K562 (cell line): ENCODE results near the gene CLIC1. TPM values are rescaled to one million over a fixed set of nuclear protein-coding genes. Genes with fewer than 3 reads are reported as not detected.

ENCODE experiments used
- CTBP1 ChIP-seq: fragments of 450-650 bp; IDR thresholded peaks from 2 replicates; pipeline ENCODE4 v1.6.1; 2016; ENCODE audit warnings: borderline replicate concordance
- ELF1 ChIP-seq: fragments of 200-800 bp; sonication (Bioruptor generic); IDR thresholded peaks from 2 replicates; pipeline ENCODE4 v1.6.1; 2016; ENCODE audit warnings: missing genetic modification characterization, missing compliant biosample characterization
- ELF4 ChIP-seq: fragments of 450-650 bp; formaldehyde crosslinking; IDR thresholded peaks from 2 replicates; pipeline ENCODE4 v1.4.0; 2022; ENCODE audit warnings: missing genetic modification characterization
- NBN ChIP-seq: fragments of 450-650 bp; IDR thresholded peaks from 2 replicates; pipeline ENCODE4 v1.6.1; 2016; ENCODE audit warnings: low read depth, mild to moderate bottlenecking
- NCOA1 ChIP-seq: fragments of 450-650 bp; IDR thresholded peaks from 2 replicates; pipeline ENCODE4 v1.6.1; 2016; ENCODE audit warnings: low read depth
- SAP30 ChIP-seq: fragments of 200-600 bp; sonication (generic); IDR thresholded peaks from 2 replicates; pipeline ENCODE4 v1.6.1; 2012; ENCODE audit warnings: borderline replicate concordance, low read depth, mild to moderate bottlenecking, moderate library complexity, low read length, control low read depth, inconsistent platforms; ENCODE audit not compliant: insufficient read depth, poor library complexity, severe bottlenecking
- TBP ChIP-seq: optimal IDR thresholded peaks from 2 replicates; pipeline ENCODE3; 2011; ENCODE audit warnings: low read depth, low read length, improper control_type of control experiment
- TGIF2 ChIP-seq: sonication (generic); formaldehyde crosslinking; IDR thresholded peaks from 2 replicates; pipeline ENCODE4 v1.8.1; 2022; ENCODE audit warnings: mild to moderate bottlenecking, missing genetic modification reagents, moderate library complexity
- ZNF408 ChIP-seq: fragments of 250-450 bp; sonication (Bioruptor Pico); IDR thresholded peaks from 2 replicates; pipeline ENCODE4 v1.4.0; 2020; ENCODE audit warnings: low read depth, mild to moderate bottlenecking, moderate library complexity
- ZNF696 ChIP-seq: fragments of 250-450 bp; sonication (Bioruptor Pico); conservative IDR thresholded peaks from 2 replicates; pipeline ENCODE4 v1.4.0; 2020; ENCODE audit warnings: mild to moderate bottlenecking, moderate library complexity
- polyA plus RNA-seq, 8 experiments: library from polyadenylated mRNA; depleted of rRNA in 4 of 8; stranded (reverse) in 5 of 8; unstranded in 3 of 8; fragments of >200 nt; fragmentation: Nextera tagmentation in 2 of 8; fragmentation: Illumina TruSeq in 1 of 8; extraction: Ambion mirVana in 2 of 8; extraction: Trizol in 1 of 8; gene quantifications; 2 replicates each; pipeline versions ENCODE4 v1.2.1 to v1.2.3, GENCODE V29; 2011 to 2014; ENCODE audit warnings: inconsistent platforms in 1 of 8, missing spikeins in 1 of 8
- total RNA-seq, 7 experiments: library from RNA; depleted of rRNA in 6 of 7; stranded (reverse); fragments of >200 nt in 6 of 7; fragmentation: Illumina TruSeq in 2 of 7; extraction: Trizol in 2 of 7; gene quantifications; 2 replicates each; pipeline versions ENCODE4 v1.2.1 to v1.2.3, GENCODE V29; 2011 to 2021; ENCODE audit warnings: low replicate concordance in 1 of 7
- TF ChIP-seq, protein P1 (sequence below): sonication (generic); formaldehyde crosslinking; IDR thresholded peaks from 2 replicates; pipeline ENCODE4 v1.8.0; 2023; ENCODE audit warnings: mild to moderate bottlenecking, missing genetic modification reagents
- TF ChIP-seq, protein P2 (sequence below): sonication (generic); formaldehyde crosslinking; IDR thresholded peaks from 2 replicates; pipeline ENCODE4 v1.8.1; 2023; ENCODE audit warnings: mild to moderate bottlenecking, missing genetic modification reagents
- TF ChIP-seq, protein P3 (sequence below), 2 experiments: fragments of 450-650 bp in 1 of 2; sonication (generic) in 1 of 2; formaldehyde crosslinking; conservative IDR thresholded peaks; 2 replicates each; pipeline versions ENCODE4 v1.4.0 to v1.8.1; 2020 to 2022; ENCODE audit warnings: mild to moderate bottlenecking in 1 of 2, missing genetic modification reagents in 1 of 2
- TF ChIP-seq, protein P4 (sequence below), 2 experiments: fragments of 450-650 bp; formaldehyde crosslinking in 1 of 2; IDR thresholded peaks; 2 replicates each; pipeline versions ENCODE4 v1.4.0 to v1.6.1; 2014 to 2020; ENCODE audit warnings: mild to moderate bottlenecking in 2 of 2, borderline replicate concordance in 1 of 2, low read depth in 1 of 2

The CLIC1 gene
- total and polyA plus RNA-seq, 9 of the 15 experiments (the other 6 are each of a cell fraction or from before 2014, with no cell fraction given), result 1,267 to 2,419 (median 1,808) TPM

DNA sequence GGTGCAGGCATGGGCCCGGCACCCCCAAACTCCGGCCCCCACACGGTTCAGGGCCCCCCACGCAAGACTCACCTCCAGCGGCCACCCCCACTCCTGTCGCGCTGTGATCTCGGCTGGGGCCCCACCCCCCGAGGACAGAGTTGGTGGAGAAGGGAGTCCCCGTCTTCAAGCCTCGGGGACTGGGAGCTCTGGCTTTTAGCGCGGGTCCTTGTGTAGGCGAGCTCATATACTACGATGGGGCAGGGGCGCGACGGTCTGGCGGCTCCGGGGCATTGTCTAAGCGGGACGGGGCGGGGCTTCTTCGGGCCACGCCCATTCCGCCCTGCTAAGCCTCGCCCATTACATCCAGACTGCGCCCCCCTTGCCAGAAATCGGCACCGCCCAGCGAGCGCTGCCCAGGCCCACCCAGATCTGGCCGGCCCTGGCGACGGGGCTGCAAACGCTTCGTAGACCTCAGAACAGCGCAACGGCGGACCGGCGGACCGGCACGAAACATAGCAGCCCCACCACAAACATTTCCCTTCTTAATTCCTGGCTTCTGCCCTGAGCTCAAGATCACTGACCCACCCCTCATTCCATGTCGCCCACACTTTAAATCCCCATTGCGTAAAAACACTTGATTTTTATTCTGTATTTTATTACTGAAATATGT is 6.2 kb downstream of the CLIC1 start (continued):
- TF ChIP-seq, protein P1, sequence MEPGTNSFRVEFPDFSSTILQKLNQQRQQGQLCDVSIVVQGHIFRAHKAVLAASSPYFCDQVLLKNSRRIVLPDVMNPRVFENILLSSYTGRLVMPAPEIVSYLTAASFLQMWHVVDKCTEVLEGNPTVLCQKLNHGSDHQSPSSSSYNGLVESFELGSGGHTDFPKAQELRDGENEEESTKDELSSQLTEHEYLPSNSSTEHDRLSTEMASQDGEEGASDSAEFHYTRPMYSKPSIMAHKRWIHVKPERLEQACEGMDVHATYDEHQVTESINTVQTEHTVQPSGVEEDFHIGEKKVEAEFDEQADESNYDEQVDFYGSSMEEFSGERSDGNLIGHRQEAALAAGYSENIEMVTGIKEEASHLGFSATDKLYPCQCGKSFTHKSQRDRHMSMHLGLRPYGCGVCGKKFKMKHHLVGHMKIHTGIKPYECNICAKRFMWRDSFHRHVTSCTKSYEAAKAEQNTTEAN, result peak; percentile 83
- TF ChIP-seq SAP30 (no peak), CTBP1 (no peak), TBP (no peak), NBN (no peak), ELF4 (peak; percentile 99), NCOA1 (no peak), TGIF2 (no peak), ZNF408 (no peak), ELF1 (tag) (no peak), ZNF696 (CRISPR knock-in tag) (peak; percentile 92)
- TF ChIP-seq, protein P2, sequence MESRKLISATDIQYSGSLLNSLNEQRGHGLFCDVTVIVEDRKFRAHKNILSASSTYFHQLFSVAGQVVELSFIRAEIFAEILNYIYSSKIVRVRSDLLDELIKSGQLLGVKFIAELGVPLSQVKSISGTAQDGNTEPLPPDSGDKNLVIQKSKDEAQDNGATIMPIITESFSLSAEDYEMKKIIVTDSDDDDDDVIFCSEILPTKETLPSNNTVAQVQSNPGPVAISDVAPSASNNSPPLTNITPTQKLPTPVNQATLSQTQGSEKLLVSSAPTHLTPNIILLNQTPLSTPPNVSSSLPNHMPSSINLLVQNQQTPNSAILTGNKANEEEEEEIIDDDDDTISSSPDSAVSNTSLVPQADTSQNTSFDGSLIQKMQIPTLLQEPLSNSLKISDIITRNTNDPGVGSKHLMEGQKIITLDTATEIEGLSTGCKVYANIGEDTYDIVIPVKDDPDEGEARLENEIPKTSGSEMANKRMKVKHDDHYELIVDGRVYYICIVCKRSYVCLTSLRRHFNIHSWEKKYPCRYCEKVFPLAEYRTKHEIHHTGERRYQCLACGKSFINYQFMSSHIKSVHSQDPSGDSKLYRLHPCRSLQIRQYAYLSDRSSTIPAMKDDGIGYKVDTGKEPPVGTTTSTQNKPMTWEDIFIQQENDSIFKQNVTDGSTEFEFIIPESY (CRISPR knock-in tag), result peak; percentile 79; the same call in 1 of the 2 replicates
- TF ChIP-seq, protein P3, sequence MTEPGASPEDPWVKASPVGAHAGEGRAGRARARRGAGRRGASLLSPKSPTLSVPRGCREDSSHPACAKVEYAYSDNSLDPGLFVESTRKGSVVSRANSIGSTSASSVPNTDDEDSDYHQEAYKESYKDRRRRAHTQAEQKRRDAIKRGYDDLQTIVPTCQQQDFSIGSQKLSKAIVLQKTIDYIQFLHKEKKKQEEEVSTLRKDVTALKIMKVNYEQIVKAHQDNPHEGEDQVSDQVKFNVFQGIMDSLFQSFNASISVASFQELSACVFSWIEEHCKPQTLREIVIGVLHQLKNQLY (CRISPR knock-in tag; conservative IDR thresholded peaks at IDR 0.05), result peak in 1 of 2 experiments; percentile 97; a peak in 2 of 4 replicates
- TF ChIP-seq, protein P4, sequence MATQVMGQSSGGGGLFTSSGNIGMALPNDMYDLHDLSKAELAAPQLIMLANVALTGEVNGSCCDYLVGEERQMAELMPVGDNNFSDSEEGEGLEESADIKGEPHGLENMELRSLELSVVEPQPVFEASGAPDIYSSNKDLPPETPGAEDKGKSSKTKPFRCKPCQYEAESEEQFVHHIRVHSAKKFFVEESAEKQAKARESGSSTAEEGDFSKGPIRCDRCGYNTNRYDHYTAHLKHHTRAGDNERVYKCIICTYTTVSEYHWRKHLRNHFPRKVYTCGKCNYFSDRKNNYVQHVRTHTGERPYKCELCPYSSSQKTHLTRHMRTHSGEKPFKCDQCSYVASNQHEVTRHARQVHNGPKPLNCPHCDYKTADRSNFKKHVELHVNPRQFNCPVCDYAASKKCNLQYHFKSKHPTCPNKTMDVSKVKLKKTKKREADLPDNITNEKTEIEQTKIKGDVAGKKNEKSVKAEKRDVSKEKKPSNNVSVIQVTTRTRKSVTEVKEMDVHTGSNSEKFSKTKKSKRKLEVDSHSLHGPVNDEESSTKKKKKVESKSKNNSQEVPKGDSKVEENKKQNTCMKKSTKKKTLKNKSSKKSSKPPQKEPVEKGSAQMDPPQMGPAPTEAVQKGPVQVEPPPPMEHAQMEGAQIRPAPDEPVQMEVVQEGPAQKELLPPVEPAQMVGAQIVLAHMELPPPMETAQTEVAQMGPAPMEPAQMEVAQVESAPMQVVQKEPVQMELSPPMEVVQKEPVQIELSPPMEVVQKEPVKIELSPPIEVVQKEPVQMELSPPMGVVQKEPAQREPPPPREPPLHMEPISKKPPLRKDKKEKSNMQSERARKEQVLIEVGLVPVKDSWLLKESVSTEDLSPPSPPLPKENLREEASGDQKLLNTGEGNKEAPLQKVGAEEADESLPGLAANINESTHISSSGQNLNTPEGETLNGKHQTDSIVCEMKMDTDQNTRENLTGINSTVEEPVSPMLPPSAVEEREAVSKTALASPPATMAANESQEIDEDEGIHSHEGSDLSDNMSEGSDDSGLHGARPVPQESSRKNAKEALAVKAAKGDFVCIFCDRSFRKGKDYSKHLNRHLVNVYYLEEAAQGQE (IDR thresholded peaks at IDR 0.05; ENCODE audit: borderline replicate concordance), result no peak
- TF ChIP-seq, protein P4 (CRISPR knock-in tag; IDR thresholded peaks at IDR 0.05; ENCODE audit: low read depth), result peak; percentile 95
